MM.1S (cell line): ENCODE results near the gene SAMD13.

ENCODE experiments used
- CTCF ChIP-seq: fragments of 300-600 bp; sonication (generic); IDR thresholded peaks from 2 replicates; pipeline ENCODE4 v1.5.1; 2016; ENCODE audit warnings: antibody characterized with exemption, low read length, mixed read lengths
- EZH2 ChIP-seq: fragments of 300-600 bp; sonication (generic); optimal IDR thresholded peaks from 2 replicates; pipeline ENCODE3; 2017; ENCODE audit warnings: low read depth, mild to moderate bottlenecking, antibody characterized with exemption, low read length, mixed read lengths

DNA sequence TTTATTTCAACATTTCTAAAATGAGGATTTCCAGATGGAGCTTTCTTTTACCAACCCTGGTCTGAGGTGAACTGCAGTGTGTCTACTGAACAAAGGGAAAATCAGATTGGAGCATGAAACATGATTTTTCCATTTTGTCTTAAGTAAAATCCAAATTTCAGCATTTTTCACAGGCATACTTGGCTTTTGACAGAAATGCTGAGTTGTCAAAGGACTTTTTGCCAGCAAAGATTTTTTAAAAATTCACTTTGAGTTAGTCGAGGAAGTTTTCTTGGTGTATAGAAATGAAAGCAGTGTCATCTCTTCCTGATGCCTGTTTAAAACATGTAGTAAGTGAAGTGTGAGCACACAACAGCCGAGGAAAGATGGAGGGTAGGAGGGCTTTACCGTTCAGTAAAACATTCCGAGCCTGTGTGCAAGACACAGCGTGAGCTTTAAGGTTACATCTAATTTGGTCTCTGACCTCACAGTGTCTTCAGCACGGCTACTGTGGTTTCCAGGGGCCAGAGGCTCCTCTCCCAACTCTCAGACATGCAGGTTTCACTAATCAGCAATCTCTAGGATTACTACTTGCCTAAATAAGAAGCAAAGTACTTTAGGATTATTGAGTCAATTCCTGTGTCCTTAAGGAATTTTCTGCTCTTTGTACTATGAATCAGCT is 45.9 kb downstream of the SAMD13 start:
- TF ChIP-seq CTCF (no peak), EZH2 (no peak)
